Measurements from ENCODE around the gene USF2.

Gene USF2

GRCh38 chr19:35290381-35291127 is 21.8 kb downstream of the USF2 start:
- no peak for TF ChIP-seq CTCF (IDR thresholded peaks at IDR 0.05; ENCODE audit: control extremely low read depth, extremely low read depth, low read depth, missing control alignments)
- CTCF ChIA-PET = interaction anchor here (1.4 kb wide), 1 partner anchor 10 kb away, joined by 4 read pairs; no protein-coding TSS in a partner anchor
- DNase-seq (ENCODE audit: extremely low spot score) = no peak
- POLR2A ChIA-PET = no interaction called here

- no peak for DNase-seq (ENCODE audit: extremely low spot score)
- no peak for TF ChIP-seq CTCF (IDR thresholded peaks at IDR 0.05; ENCODE audit: control extremely low read depth, extremely low read depth, low read depth, missing control alignments)
- CTCF ChIA-PET = interaction anchor here (1.4 kb wide), 1 partner anchor 10 kb away, joined by 4 read pairs; no protein-coding TSS in a partner anchor
- POLR2A ChIA-PET = interaction anchor here (0.6 kb wide), 1 partner anchor 55 kb away, joined by 3 read pairs; no protein-coding TSS in a partner anchor
Observed at GRCh38 chr19:35291259-35291658, 22.5 kb downstream of the USF2 start.

- ChIA-PET CTCF (interaction anchor here (1.4 kb wide), 1 partner anchor 11 kb away, joined by 4 read pairs; no protein-coding TSS in a partner anchor), POLR2A (interaction anchor here (0.6 kb wide), 1 partner anchor 54 kb away, joined by 3 read pairs; no protein-coding TSS in a partner anchor)
- no peak for DNase-seq (ENCODE audit: extremely low spot score)
- no peak for TF ChIP-seq CTCF (IDR thresholded peaks at IDR 0.05; ENCODE audit: control extremely low read depth, extremely low read depth, low read depth, missing control alignments)
Observed at GRCh38 chr19:35291916-35292315, 23.2 kb downstream of the USF2 start, which contains the start of gene MAG. TSS of gene MAG (plus strand) at chr19:35292161. CDS start at chr19:35295409, 3,248 bp downstream.

GRCh38 chr19:35292421-35293362 is 23.9 kb downstream of the USF2 start:
- ChIA-PET CTCF (no interaction called here), POLR2A (no interaction called here)
- no peak for TF ChIP-seq CTCF (IDR thresholded peaks at IDR 0.05; ENCODE audit: control extremely low read depth, extremely low read depth, low read depth, missing control alignments)
- no peak for DNase-seq (ENCODE audit: extremely low spot score)

GRCh38 chr19:35293363-35293739 is 24.6 kb downstream of the USF2 start:
- POLR2A ChIA-PET = no interaction called here
- TF ChIP-seq CTCF (IDR thresholded peaks at IDR 0.05; ENCODE audit: control extremely low read depth, extremely low read depth, low read depth, missing control alignments) = no peak
- no peak for DNase-seq (ENCODE audit: extremely low spot score)
- CTCF ChIA-PET = no interaction called here

GRCh38 chr19:35293808-35294207 is 25.0 kb downstream of the USF2 start:
- POLR2A ChIA-PET = no interaction called here

More at GRCh38 chr19:35293808-35294207, 25.0 kb downstream of the USF2 start:
- no peak for TF ChIP-seq CTCF (IDR thresholded peaks at IDR 0.05; ENCODE audit: control extremely low read depth, extremely low read depth, low read depth, missing control alignments)
- CTCF ChIA-PET = interaction anchor here (0.8 kb wide), 1 partner anchor 19 kb away, joined by 3 read pairs; no protein-coding TSS in a partner anchor
- DNase-seq (ENCODE audit: extremely low spot score) = no peak
